H1 (cell line): Measurements from ENCODE around the gene GCHFR. TPM values are rescaled to one million over a fixed set of nuclear protein-coding genes. Genes with fewer than 3 reads are reported as not detected.

Source experiments
- BRCA1 ChIP-seq: IDR thresholded peaks from 2 replicates; pipeline ENCODE4 v1.6.1; 2012; ENCODE audit warnings: low read depth, low read length, improper control_type of control experiment
- EZH2 ChIP-seq: fragments of 200-600 bp; sonication (generic); IDR thresholded peaks from 2 replicates; pipeline ENCODE4 v1.7.1; 2012; ENCODE audit warnings: low read depth, mild to moderate bottlenecking, moderate library complexity, low read length, inconsistent platforms; ENCODE audit not compliant: severe bottlenecking
- SIRT6 ChIP-seq: IDR thresholded peaks from one replicate; pipeline ENCODE4 v1.7.1; 2012; ENCODE audit warnings: low read length, inconsistent platforms
- polyA plus RNA-seq, 7 experiments: library from polyadenylated mRNA; depleted of rRNA in 3 of 7; stranded (reverse) in 5 of 7; unstranded in 2 of 7; fragments of >200 nt in 5 of 7; fragments of 200-250 nt in 2 of 7; gene quantifications; 1 replicate in 5 of 7; 2 replicates in 1 of 7; 4 replicates in 1 of 7; pipeline versions ENCODE4 v1.2.1 to v1.2.3, GENCODE V29; 2011 to 2013; ENCODE audit warnings: missing spikeins in 2 of 7, mixed read lengths in 2 of 7
- total RNA-seq: library from RNA; stranded (reverse); fragmentation: NEBNext Ultra II Directional; extraction: Animal tissue kit (Norgen Biotek cat#: 25700); gene quantifications from 2 replicates; pipeline ENCODE4 v1.2.1, GENCODE V29; 2021

Gene GCHFR
- total and polyA plus RNA-seq, 2 of the 8 experiments (the other 6 are each of a cell fraction or from before 2014, with no cell fraction given), result 25.9 to 81.5 TPM

DNA sequence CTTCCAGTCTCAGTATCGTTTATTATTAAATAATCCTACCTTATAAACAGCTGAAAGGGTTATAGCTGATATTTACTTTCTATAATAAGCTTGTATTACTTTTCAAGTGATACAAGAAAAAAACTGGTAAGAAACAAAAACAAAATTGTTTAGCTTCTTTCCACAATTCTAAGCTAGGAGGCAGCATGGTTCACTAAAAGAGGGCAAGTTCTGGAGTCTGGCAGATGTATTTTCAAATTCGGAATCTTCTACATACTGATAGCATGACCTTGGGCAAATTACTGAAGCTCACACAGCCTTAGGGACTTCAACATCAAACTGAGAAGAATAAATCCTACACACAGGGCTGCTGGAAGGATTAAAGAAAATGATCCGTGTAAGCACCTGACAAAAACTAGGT is 21.3 kb downstream of the GCHFR start (continued):
- TF ChIP-seq SIRT6, result no peak
- no peak for TF ChIP-seq EZH2
- no peak for TF ChIP-seq BRCA1
